AG10803 (cell line): ENCODE results near the gene AHCTF1.

Source experiments
- DNase-seq: peaks from one replicate; pipeline ENCODE4 v3.0.0; 2010; ENCODE audit warnings: low read depth
- H3K4me3 ChIP-seq: 2 replicates; pipeline ENCODE4 v1.5.1; 2011; ENCODE audit warnings: mild to moderate bottlenecking, low read length, control low read depth
- CTCF ChIP-seq: conservative IDR thresholded peaks from 2 replicates; pipeline ENCODE4 v1.5.1; 2011; ENCODE audit warnings: mild to moderate bottlenecking, low read length, control low read depth, inconsistent platforms

AHCTF1 gene

GRCh38 chr1:246969621-246970020, 37.9 kb upstream of the AHCTF1 start:
- no peak for TF ChIP-seq CTCF
- H3K4me3 ChIP-seq = no peak overlapping the region
- no peak for DNase-seq

- no peak for DNase-seq
- TF ChIP-seq CTCF = no peak
- no peak overlapping the region for H3K4me3 ChIP-seq
These were observed 34.8 kb upstream of the AHCTF1 start for GRCh38 chr1:246966502-246966901.

GRCh38 chr1:246959944-246960693, 28.4 kb upstream of the AHCTF1 start:
- TF ChIP-seq CTCF = no peak
- H3K4me3 ChIP-seq = no peak overlapping the region
- DNase-seq = no peak

GRCh38 chr1:246954126-246954525, 22.4 kb upstream of the AHCTF1 start:
- DNase-seq = no peak
- H3K4me3 ChIP-seq = no peak overlapping the region
- no peak for TF ChIP-seq CTCF

- no peak overlapping the region for H3K4me3 ChIP-seq
- DNase-seq = no peak
- TF ChIP-seq CTCF = no peak
These were observed 19.7 kb upstream of the AHCTF1 start for GRCh38 chr1:246951413-246951812.

- no peak for TF ChIP-seq CTCF
- no peak for DNase-seq
- no peak overlapping the region for H3K4me3 ChIP-seq
These were observed 18.2 kb upstream of the AHCTF1 start for GRCh38 chr1:246949956-246950355.

- DNase-seq = peak; percentile 49
- no peak for TF ChIP-seq CTCF
These were observed 15.5 kb upstream of the AHCTF1 start for GRCh38 chr1:246947255-246947654.

More at GRCh38 chr1:246947255-246947654, 15.5 kb upstream of the AHCTF1 start:
- H3K4me3 ChIP-seq = no peak overlapping the region
